Trophoblast cell (in vitro differentiated cells and primary cell): ENCODE results near the gene TRERF1.

Experiments
- DNase-seq, 2 donors: peaks; one replicate each; pipeline ENCODE4 v3.0.0-alpha.2; 2016
- H2AFZ ChIP-seq: 2 replicates; pipeline ENCODE4 v1.6.1; 2013; ENCODE audit warnings: low read length, moderate library complexity, mild to moderate bottlenecking; ENCODE audit not compliant: insufficient read depth, poor library complexity
- H2AK5ac ChIP-seq: 2 replicates; pipeline ENCODE4 v1.6.1; 2013; ENCODE audit warnings: mild to moderate bottlenecking, low read length
- H2BK120ac ChIP-seq: 2 replicates; pipeline ENCODE4 v1.6.1; 2013; ENCODE audit warnings: low read length, mild to moderate bottlenecking, moderate library complexity; ENCODE audit not compliant: insufficient read depth, poor library complexity
- H2BK12ac ChIP-seq: 2 replicates; pipeline ENCODE4 v1.6.1; 2013; ENCODE audit warnings: mild to moderate bottlenecking, low read length, moderate library complexity
- H2BK5ac ChIP-seq: 2 replicates; pipeline ENCODE4 v1.6.1; 2013; ENCODE audit warnings: low read length, low read depth, moderate library complexity, mild to moderate bottlenecking; ENCODE audit not compliant: poor library complexity
- H3K14ac ChIP-seq: 2 replicates; pipeline ENCODE4 v1.6.1; 2013; ENCODE audit warnings: mild to moderate bottlenecking, low read length
- H3K18ac ChIP-seq: 2 replicates; pipeline ENCODE4 v1.6.1; 2013; ENCODE audit warnings: mild to moderate bottlenecking, low read length
- H3K23ac ChIP-seq: 2 replicates; pipeline ENCODE4 v1.6.1; 2013; ENCODE audit warnings: low read length
- H3K27ac ChIP-seq: 2 replicates; pipeline ENCODE4 v1.5.1; 2013; ENCODE audit warnings: low read depth, mild to moderate bottlenecking, inconsistent platforms, low read length, moderate library complexity
- H3K27me3 ChIP-seq: 2 replicates; pipeline ENCODE4 v1.6.1; 2013; ENCODE audit warnings: inconsistent platforms, mild to moderate bottlenecking, low read length, moderate library complexity; ENCODE audit not compliant: insufficient read depth
- H3K36me3 ChIP-seq, 2 experiments: 1 replicate in 1 of 2; 2 replicates in 1 of 2; pipeline ENCODE4 v1.6.1; 2013; ENCODE audit warnings: low read length in 2 of 2, mild to moderate bottlenecking in 2 of 2, moderate library complexity in 1 of 2; ENCODE audit not compliant: insufficient read depth in 2 of 2, control insufficient read depth in 1 of 2
- H3K4ac ChIP-seq: 2 replicates; pipeline ENCODE4 v1.6.1; 2013; ENCODE audit warnings: low read depth, mild to moderate bottlenecking, low read length, moderate library complexity
- H3K4me1 ChIP-seq, 2 experiments: 1 replicate in 1 of 2; 2 replicates in 1 of 2; pipeline ENCODE4 v1.6.1; 2013; ENCODE audit warnings: low read length in 2 of 2, mild to moderate bottlenecking in 2 of 2, moderate library complexity in 1 of 2; ENCODE audit not compliant: insufficient read depth in 2 of 2, control insufficient read depth in 1 of 2
- H3K4me2 ChIP-seq: 2 replicates; pipeline ENCODE4 v1.6.1; 2013; ENCODE audit warnings: inconsistent platforms, mild to moderate bottlenecking, low read length, moderate library complexity
- H3K4me3 ChIP-seq: 2 replicates; pipeline ENCODE4 v1.5.1; 2013; ENCODE audit warnings: mild to moderate bottlenecking, low read depth, low read length, inconsistent platforms
- H3K79me1 ChIP-seq: one replicate; pipeline ENCODE4 v1.6.1; 2013; ENCODE audit warnings: low read length
- H3K79me2 ChIP-seq: 2 replicates; pipeline ENCODE4 v1.6.1; 2013; ENCODE audit warnings: low read length, mild to moderate bottlenecking; ENCODE audit not compliant: control insufficient read depth, insufficient read depth, poor library complexity
- H3K9ac ChIP-seq: 2 replicates; pipeline ENCODE4 v1.6.1; 2013; ENCODE audit warnings: mild to moderate bottlenecking, low read length
- H3K9me3 ChIP-seq: 2 replicates; pipeline ENCODE4 v1.6.1; 2013; ENCODE audit warnings: low read depth, mild to moderate bottlenecking, control low read depth, inconsistent platforms, low read length; ENCODE audit not compliant: insufficient read depth
- H4K12ac ChIP-seq: 2 replicates; pipeline ENCODE4 v1.6.1; 2013; ENCODE audit warnings: low read depth, mild to moderate bottlenecking, low read length, moderate library complexity
- H4K8ac ChIP-seq: 2 replicates; pipeline ENCODE4 v1.6.1; 2013; ENCODE audit warnings: low read depth, mild to moderate bottlenecking, low read length, moderate library complexity
- H4K91ac ChIP-seq: one replicate; pipeline ENCODE4 v1.6.1; 2013; ENCODE audit warnings: low read depth, mild to moderate bottlenecking, low read length, moderate library complexity
- WGBS: extraction: QIAGEN DNeasy Blood & Tissue Kit; methylation state at CpG from one replicate; pipeline ENCODE4 v1.1.7; 2013; ENCODE audit warnings: missing lambda C conversion rate; ENCODE audit not compliant: insufficient read length, insufficient coverage; ENCODE audit errors: extremely low coverage; 5-methylcytosine and 5-hydroxymethylcytosine counted together

Gene TRERF1

DNA sequence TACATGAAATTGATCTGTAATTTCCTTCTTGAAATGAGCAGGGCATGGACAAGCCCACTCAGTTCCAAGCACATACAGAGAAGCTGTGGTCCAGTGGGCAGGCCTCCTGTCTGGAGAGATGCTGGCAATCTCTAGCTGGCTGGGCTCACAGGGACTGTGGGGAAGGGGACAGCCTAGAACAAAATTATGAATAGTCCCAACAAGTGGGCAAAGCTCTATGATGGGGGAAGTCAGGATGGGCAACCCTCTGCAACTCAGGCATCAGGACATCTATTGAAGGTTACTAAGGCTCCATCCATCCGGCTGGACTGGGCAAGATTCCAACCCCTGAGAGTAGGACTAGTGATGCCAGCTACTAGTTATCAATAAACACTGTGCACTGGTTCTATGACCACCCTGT is 40.9 kb downstream of the TRERF1 start:
- no peak overlapping the region for H2BK120ac ChIP-seq
- H3K36me3 ChIP-seq: no peaks in the 10 kb centered on the region
- no peak overlapping the region for H2AFZ ChIP-seq
- no peak for DNase-seq
- H2BK12ac ChIP-seq: no peak overlapping the region
- WGBS: no CpG with 5 or more reads among the region's 1 CpG
- H4K8ac ChIP-seq: no peak overlapping the region
- H3K18ac ChIP-seq: no peak overlapping the region
- H3K14ac ChIP-seq: no peak overlapping the region
- no peak overlapping the region for H4K12ac ChIP-seq
- no peaks in the 10 kb centered on the region for H3K79me2 ChIP-seq
- H3K4me3 ChIP-seq: no peak overlapping the region
- no peak overlapping the region for H2AK5ac ChIP-seq
- no peaks in the 10 kb centered on the region for H3K27me3 ChIP-seq
- H3K9ac ChIP-seq: no peak overlapping the region
- H4K91ac ChIP-seq: no peak overlapping the region
- H2BK5ac ChIP-seq: no peak overlapping the region
- H3K4me2 ChIP-seq: no peak overlapping the region
- no peak overlapping the region for H3K4ac ChIP-seq
- H3K27ac ChIP-seq: no peak overlapping the region
- no peak overlapping the region for H3K23ac ChIP-seq
- H3K9me3 ChIP-seq: no peaks in the 10 kb centered on the region
- H3K79me1 ChIP-seq: no peaks in the 10 kb centered on the region
- H3K4me1 ChIP-seq: peaks cover 5 to 6% of the 10 kb centered on the region in 2 experiments

DNA sequence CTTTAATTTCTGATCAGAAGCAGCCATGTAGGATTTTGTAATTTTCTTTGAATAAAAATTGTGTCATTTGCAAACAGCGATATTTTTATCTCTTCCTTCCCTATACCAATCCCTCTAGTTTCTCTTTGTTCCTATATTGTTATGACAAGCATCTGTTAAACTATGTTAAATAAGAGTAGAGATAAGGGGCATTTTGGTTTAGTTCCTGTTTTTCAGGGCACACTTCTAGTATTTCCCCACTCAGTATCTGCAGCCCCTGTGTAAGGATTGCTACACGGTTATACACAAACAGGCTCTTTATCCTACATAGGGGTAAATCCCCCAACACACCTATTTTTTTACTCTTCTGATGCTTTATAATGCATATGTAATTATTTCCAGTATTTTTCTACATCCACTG is 42.1 kb downstream of the TRERF1 start:
- Histone ChIP-seq H3K4me2 (no peak overlapping the region), H3K27me3 (no peaks in the 10 kb centered on the region), H2BK120ac (no peak overlapping the region), H3K9me3 (no peaks in the 10 kb centered on the region), H2BK5ac (no peak overlapping the region), H2BK12ac (no peak overlapping the region), H3K4ac (no peak overlapping the region), H2AFZ (no peak overlapping the region), H3K79me1 (no peaks in the 10 kb centered on the region), H3K79me2 (no peaks in the 10 kb centered on the region), H4K91ac (no peak overlapping the region), H3K9ac (no peak overlapping the region), H3K27ac (no peak overlapping the region), H3K18ac (no peak overlapping the region), H4K8ac (no peak overlapping the region), H2AK5ac (no peak overlapping the region), H3K4me3 (no peak overlapping the region), H3K23ac (no peak overlapping the region), H3K36me3 (no peaks in the 10 kb centered on the region), H3K14ac (no peak overlapping the region), H4K12ac (no peak overlapping the region), H3K4me1 (peaks cover 5 to 6% of the 10 kb centered on the region in 2 experiments)
- WGBS: no CpG with 5 or more reads among the region's 2 CpGs
- DNase-seq: no peak

DNA sequence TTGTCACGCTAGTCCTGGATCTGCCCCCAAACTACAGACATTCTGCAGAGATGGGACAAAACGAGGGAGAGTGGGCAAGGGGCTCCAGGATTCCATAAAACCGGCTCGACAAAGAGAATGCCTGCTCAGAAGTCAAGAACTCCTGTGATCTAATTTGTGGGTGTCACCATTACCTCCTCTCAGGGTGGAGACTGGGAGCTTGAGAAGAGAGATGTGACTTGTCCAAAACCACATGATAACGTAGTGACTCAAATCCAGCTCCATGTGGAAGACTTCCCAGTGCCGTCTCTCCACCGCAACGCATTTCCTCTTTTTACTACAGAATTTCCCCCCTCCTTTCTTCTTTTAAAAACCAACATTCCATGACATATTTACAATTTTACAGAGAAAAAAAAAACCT is 44.3 kb downstream of the TRERF1 start:
- no peak overlapping the region for H2BK12ac ChIP-seq
- DNase-seq: peak in 1 of 2 donors; percentile 21
- no peaks in the 10 kb centered on the region for H3K36me3 ChIP-seq
- H3K27ac ChIP-seq: no peak overlapping the region
- H3K4me3 ChIP-seq: no peak overlapping the region
- no peak overlapping the region for H3K18ac ChIP-seq
- H3K27me3 ChIP-seq: no peaks in the 10 kb centered on the region
- H3K79me2 ChIP-seq: no peaks in the 10 kb centered on the region
- H2BK5ac ChIP-seq: no peak overlapping the region
- no peak overlapping the region for H4K12ac ChIP-seq
- no peak overlapping the region for H3K4me2 ChIP-seq
- no peak overlapping the region for H3K14ac ChIP-seq
- peaks cover 13 to 18% of the 10 kb centered on the region in 2 experiments for H3K4me1 ChIP-seq
- no peak overlapping the region for H3K9ac ChIP-seq
- WGBS: 100% methylated on average over 2 of the region's 8 CpGs
- H4K91ac ChIP-seq: no peak overlapping the region
- no peak overlapping the region for H4K8ac ChIP-seq
- no peak overlapping the region for H2AK5ac ChIP-seq
- H2BK120ac ChIP-seq: no peak overlapping the region
- no peak overlapping the region for H2AFZ ChIP-seq
- peaks cover 2% of the 10 kb centered on the region for H3K79me1 ChIP-seq
- no peaks in the 10 kb centered on the region for H3K9me3 ChIP-seq
- no peak overlapping the region for H3K4ac ChIP-seq
- H3K23ac ChIP-seq: no peak overlapping the region

DNA sequence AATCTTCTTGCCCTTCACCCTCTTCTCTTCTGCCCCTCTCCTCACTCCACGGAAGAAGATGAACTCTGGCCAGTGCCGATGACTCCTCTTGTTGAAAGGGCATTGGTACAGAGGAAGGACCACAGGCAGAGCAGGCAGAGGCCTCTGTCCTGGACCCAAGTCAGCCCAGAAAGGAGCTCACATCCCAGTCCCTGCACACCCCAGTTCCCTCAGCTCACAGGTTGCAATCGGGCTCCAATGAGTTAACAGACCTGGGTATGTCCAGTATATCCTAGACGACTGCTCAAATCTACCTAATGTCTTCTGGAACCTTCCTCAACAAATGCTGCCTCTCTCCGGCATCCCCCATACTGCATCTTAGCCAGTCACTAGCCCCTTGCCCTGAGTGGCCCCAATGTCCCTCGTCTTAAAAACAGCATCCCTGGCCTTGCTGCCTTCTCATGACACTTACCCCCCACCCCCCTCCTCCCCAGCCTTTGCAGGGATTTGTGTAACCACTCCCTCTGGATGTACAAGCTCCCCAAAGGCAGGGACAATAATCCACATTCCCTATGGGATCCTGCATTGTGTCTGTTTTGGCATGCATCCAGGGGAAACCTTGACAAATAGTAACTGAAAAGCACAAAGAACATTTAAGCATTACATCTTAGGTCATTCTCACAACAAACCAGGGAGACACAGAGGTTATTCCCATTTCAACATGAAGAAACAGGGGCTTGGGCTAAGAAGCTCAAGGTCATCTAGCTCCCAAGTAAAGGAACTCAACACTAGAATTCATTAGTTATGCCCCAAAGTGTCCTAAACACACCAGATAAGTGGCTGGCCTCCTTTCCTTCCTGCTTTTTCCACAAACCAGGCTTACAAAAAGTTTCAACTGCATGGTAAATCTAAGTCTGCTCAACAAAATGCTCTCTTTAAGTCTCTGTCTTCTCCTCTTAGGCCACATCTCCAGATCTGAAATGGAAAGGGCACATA is 45.1 kb downstream of the TRERF1 start:
- H3K23ac ChIP-seq: no peak overlapping the region
- no peak overlapping the region for H3K27ac ChIP-seq
- no peak overlapping the region for H2AK5ac ChIP-seq
- H3K9ac ChIP-seq: no peak overlapping the region
- H3K9me3 ChIP-seq: no peaks in the 10 kb centered on the region
- no peak overlapping the region for H4K12ac ChIP-seq
- no peak overlapping the region for H3K4me2 ChIP-seq
- H3K14ac ChIP-seq: no peak overlapping the region
- no peaks in the 10 kb centered on the region for H3K79me2 ChIP-seq
- no peak overlapping the region for H4K8ac ChIP-seq
- no peak overlapping the region for H2BK120ac ChIP-seq
- H3K27me3 ChIP-seq: no peaks in the 10 kb centered on the region
- H3K4me1 ChIP-seq: peaks cover 13 to 18% of the 10 kb centered on the region in 2 experiments
- no peak overlapping the region for H4K91ac ChIP-seq
- no peak overlapping the region for H3K4me3 ChIP-seq
- no peaks in the 10 kb centered on the region for H3K36me3 ChIP-seq
- H3K79me1 ChIP-seq: peaks cover 2% of the 10 kb centered on the region
- no CpG with 5 or more reads among the region's 6 CpGs for WGBS
- no peak overlapping the region for H2BK12ac ChIP-seq
- no peak overlapping the region for H3K18ac ChIP-seq
- no peak for DNase-seq
- no peak overlapping the region for H3K4ac ChIP-seq
- no peak overlapping the region for H2BK5ac ChIP-seq
- no peak overlapping the region for H2AFZ ChIP-seq
